Hepatocyte (in vitro differentiated cells): Measurements from ENCODE around the gene CHIT1. TPM values are rescaled to one million over a fixed set of nuclear protein-coding genes. Genes with fewer than 3 reads are reported as not detected.

ENCODE experiments used
- DNase-seq: peaks from one replicate; pipeline ENCODE4 v3.0.0-alpha.2; 2016; ENCODE audit warnings: low spot score
- H2AFZ ChIP-seq: fragments of 200-600 bp; sonication (generic); 2 replicates; pipeline ENCODE4 v1.6.0; 2016; ENCODE audit warnings: antibody characterized with exemption, mild to moderate bottlenecking
- H3K27ac ChIP-seq: fragments of 200-600 bp; sonication (generic); 2 replicates; pipeline ENCODE4 v1.5.1; 2016; ENCODE audit warnings: mild to moderate bottlenecking
- H3K27me3 ChIP-seq: fragments of 200-600 bp; sonication (generic); 2 replicates; pipeline ENCODE4 v1.6.1; 2016
- H3K36me3 ChIP-seq: fragments of 200-600 bp; sonication (generic); replicated peaks from 2 replicates; pipeline ENCODE4 v1.5.1; 2016; ENCODE audit warnings: low read depth; ENCODE audit not compliant: insufficient read depth
- H3K4me1 ChIP-seq: fragments of 200-600 bp; sonication (generic); 2 replicates; pipeline ENCODE4 v1.5.1; 2016; ENCODE audit warnings: mild to moderate bottlenecking, moderate library complexity; ENCODE audit not compliant: insufficient read depth
- H3K4me2 ChIP-seq: fragments of 200-600 bp; sonication (generic); 2 replicates; pipeline ENCODE4 v1.6.0; 2016
- H3K4me3 ChIP-seq: fragments of 200-600 bp; sonication (generic); 2 replicates; pipeline ENCODE4 v1.5.1; 2016; ENCODE audit warnings: mild to moderate bottlenecking
- H3K79me2 ChIP-seq: fragments of 200-600 bp; sonication (generic); 2 replicates; pipeline ENCODE4 v1.6.0; 2017; ENCODE audit warnings: mild to moderate bottlenecking
- H3K9me2 ChIP-seq: fragments of 200-600 bp; sonication (generic); replicated peaks from 2 replicates; pipeline ENCODE4 v1.6.0; 2017; ENCODE audit warnings: mild to moderate bottlenecking; ENCODE audit not compliant: insufficient read depth
- H3K9me3 ChIP-seq: fragments of 200-600 bp; sonication (generic); 2 replicates; pipeline ENCODE4 v1.5.1; 2016; ENCODE audit warnings: low read depth, mild to moderate bottlenecking
- H4K20me1 ChIP-seq: fragments of 200-600 bp; sonication (generic); 2 replicates; pipeline ENCODE4 v1.6.0; 2016; ENCODE audit warnings: mild to moderate bottlenecking; ENCODE audit not compliant: insufficient read depth, poor library complexity, severe bottlenecking
- CTCF ChIP-seq: fragments of 200-600 bp; sonication (generic); IDR thresholded peaks from 2 replicates; pipeline ENCODE4 v1.5.1; 2016; ENCODE audit warnings: antibody characterized with exemption, mild to moderate bottlenecking; ENCODE audit not compliant: poor library complexity
- EZH2 ChIP-seq: fragments of 200-600 bp; sonication (generic); IDR thresholded peaks from 2 replicates; pipeline ENCODE4 v1.6.1; 2016; ENCODE audit warnings: antibody characterized with exemption, mild to moderate bottlenecking, borderline replicate concordance
- EZH2phosphoT487 ChIP-seq: fragments of 200-600 bp; sonication (generic); IDR thresholded peaks from one replicate; pipeline ENCODE4 v1.6.1; 2018; ENCODE audit warnings: antibody characterized with exemption, mild to moderate bottlenecking, low read depth, moderate library complexity; ENCODE audit not compliant: unreplicated experiment, severe bottlenecking
- WGBS: methylation state at CpG from one replicate; pipeline ENCODE4 v1.1.6; 2016; ENCODE audit warnings: low lambda C conversion rate; ENCODE audit errors: missing lambda C conversion rate; 5-methylcytosine and 5-hydroxymethylcytosine counted together
- polyA plus RNA-seq: library from polyadenylated mRNA; unstranded; fragments of >200 nt; fragmentation: Nextera tagmentation; extraction: Ambion mirVana; gene quantifications from 2 replicates; pipeline ENCODE4 v1.2.1, GENCODE V29; 2016
- total RNA-seq: library from RNA; depleted of rRNA; stranded (reverse); fragments of >200 nt; gene quantifications from 2 replicates; pipeline ENCODE4 v1.2.3, GENCODE V29; 2014

The CHIT1 gene
- total and polyA plus RNA-seq, 2 experiments from 2014 or later = 0.93 to 1.1 TPM

GRCh38 chr1:203272633-203273205, 43.2 kb upstream of the CHIT1 start:
- no peak for TF ChIP-seq CTCF
- Histone ChIP-seq H3K9me2 (no peaks in the 10 kb centered on the region), H3K4me2 (peak overlapping the region; percentile 61), H3K79me2 (no peaks in the 10 kb centered on the region), H3K4me3 (no peak overlapping the region), H2AFZ (no peak overlapping the region), H3K27ac (no peak overlapping the region), H3K27me3 (no peaks in the 10 kb centered on the region), H4K20me1 (no peaks in the 10 kb centered on the region), H3K9me3 (no peaks in the 10 kb centered on the region), H3K36me3 (no peaks in the 10 kb centered on the region), H3K4me1 (peaks cover 11% of the 10 kb centered on the region)
- peak; percentile 4 for DNase-seq
- WGBS = 33% methylated on average over 17 of the region's 17 CpGs

GRCh38 chr1:203271962-203272632, 42.6 kb upstream of the CHIT1 start:
- H3K4me1 ChIP-seq = peaks cover 10% of the 10 kb centered on the region
- no peaks in the 10 kb centered on the region for H3K9me2 ChIP-seq
- H2AFZ ChIP-seq = no peak overlapping the region
- H3K27me3 ChIP-seq = no peaks in the 10 kb centered on the region
- no peak overlapping the region for H3K4me3 ChIP-seq
- no peaks in the 10 kb centered on the region for H3K79me2 ChIP-seq
- H3K4me2 ChIP-seq = no peak overlapping the region
- no peaks in the 10 kb centered on the region for H4K20me1 ChIP-seq
- WGBS = 76% methylated on average over 6 of the region's 6 CpGs
- peak; percentile 8 for DNase-seq
- no peak overlapping the region for H3K27ac ChIP-seq
- H3K36me3 ChIP-seq = no peaks in the 10 kb centered on the region
- no peaks in the 10 kb centered on the region for H3K9me3 ChIP-seq
- no peak for TF ChIP-seq CTCF
- TF ChIP-seq EZH2phosphoT487 = no peak
- TF ChIP-seq EZH2 = no peak

- H3K9me3 ChIP-seq = no peaks in the 10 kb centered on the region
- peak overlapping the region; percentile 37 for H2AFZ ChIP-seq
- no peaks in the 10 kb centered on the region for H3K79me2 ChIP-seq
- DNase-seq = peak; percentile 86
- no peaks in the 10 kb centered on the region for H3K9me2 ChIP-seq
- no peak for TF ChIP-seq EZH2
- no peaks in the 10 kb centered on the region for H4K20me1 ChIP-seq
- H3K27ac ChIP-seq = no peak overlapping the region
- peak overlapping the region; percentile 43 for H3K4me2 ChIP-seq
- peaks cover 10% of the 10 kb centered on the region for H3K4me1 ChIP-seq
- no peak overlapping the region for H3K4me3 ChIP-seq
- H3K27me3 ChIP-seq = no peaks in the 10 kb centered on the region
- WGBS = 45% methylated on average over 8 of the region's 8 CpGs
- H3K36me3 ChIP-seq = no peaks in the 10 kb centered on the region
Observed at GRCh38 chr1:203271018-203271743, 41.7 kb upstream of the CHIT1 start.

GRCh38 chr1:203270448-203270847, 41.0 kb upstream of the CHIT1 start:
- no peaks in the 10 kb centered on the region for H4K20me1 ChIP-seq
- 90% methylated on average over 4 of the region's 4 CpGs for WGBS
- H3K9me3 ChIP-seq = no peaks in the 10 kb centered on the region
- no peak overlapping the region for H3K4me3 ChIP-seq
- peaks cover 10% of the 10 kb centered on the region for H3K4me1 ChIP-seq
- no peaks in the 10 kb centered on the region for H3K27me3 ChIP-seq
- no peak overlapping the region for H3K4me2 ChIP-seq
- H3K79me2 ChIP-seq = no peaks in the 10 kb centered on the region
- no peaks in the 10 kb centered on the region for H3K36me3 ChIP-seq
- peak overlapping the region; percentile 9 for H2AFZ ChIP-seq
- H3K27ac ChIP-seq = no peak overlapping the region
- TF ChIP-seq EZH2 (no peak), EZH2phosphoT487 (no peak), CTCF (no peak)
- no peaks in the 10 kb centered on the region for H3K9me2 ChIP-seq
- DNase-seq = no peak
